ENCODE measurements around the gene CIBAR2.

DNA sequence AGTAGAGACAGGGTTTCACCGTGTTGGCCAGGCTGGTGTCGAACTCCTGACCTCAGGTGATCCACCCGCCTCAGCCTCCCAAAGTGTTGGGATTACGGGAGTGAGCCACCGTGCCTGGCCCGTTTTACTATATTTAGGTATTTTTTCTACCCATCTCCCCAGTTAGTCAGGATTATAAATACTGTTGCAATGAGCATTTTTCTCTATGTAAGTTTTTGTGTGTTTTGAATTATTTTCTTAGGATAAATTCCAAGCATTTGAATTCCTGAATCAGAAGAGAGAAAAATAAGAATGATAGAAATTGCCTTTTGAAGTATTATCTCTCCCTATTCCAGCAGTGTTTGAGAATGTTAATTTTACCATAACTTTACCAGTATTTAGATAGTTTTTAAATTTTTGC is 48.1 kb downstream of the CIBAR2 start:
- TF ChIP-seq POLR2AphosphoS5 (IDR thresholded peaks at IDR 0.05; ENCODE audit: low read depth, low read length) = no peak
- TF ChIP-seq TAF1 (IDR thresholded peaks at IDR 0.05; ENCODE audit: borderline replicate concordance, insufficient read depth, low read length) = no peak
- no peak for TF ChIP-seq SIN3A (IDR thresholded peaks at IDR 0.05; ENCODE audit: borderline replicate concordance, insufficient read depth, low read length)
